BJ (cell line): ENCODE data around the gene STK32B. TPM values are rescaled to one million over a fixed set of nuclear protein-coding genes. Genes with fewer than 3 reads are reported as not detected.

Experiments used
- CTCF ChIA-PET: fragments of 350-600 bp; formaldehyde crosslinking; extraction: SDS; loops from one replicate; lab custom pipeline; 2021; ENCODE audit warnings: antibody characterized with exemption, inconsistent platforms; lab: Yijun Ruan, JAX
- POLR2A ChIA-PET: fragments of 300-600 bp; sonication (Branson Sonifier 250); formaldehyde crosslinking; extraction: SDS; loops from one replicate; lab custom pipeline; 2021; ENCODE audit warnings: antibody characterized with exemption; lab: Charles Lee
- DNase-seq: peaks from one replicate; pipeline ENCODE4 v3.0.0-alpha.2; 2011; ENCODE audit warnings: low read depth
- H3K27me3 ChIP-seq: 2 replicates; pipeline ENCODE4 v1.6.0; 2011; ENCODE audit warnings: low read length; ENCODE audit not compliant: control insufficient read depth, insufficient read depth
- H3K36me3 ChIP-seq: 2 replicates; pipeline ENCODE4 v1.5.1; 2011; ENCODE audit warnings: low read length; ENCODE audit not compliant: control insufficient read depth, insufficient read depth
- H3K4me3 ChIP-seq: 2 replicates; pipeline ENCODE4 v1.5.1; 2011; ENCODE audit warnings: low read depth, mild to moderate bottlenecking, control low read depth, low read length
- CTCF ChIP-seq: IDR thresholded peaks from 2 replicates; pipeline ENCODE4 v1.5.1; 2011; ENCODE audit warnings: low read depth, mild to moderate bottlenecking, control low read depth, inconsistent platforms, low read length, moderate library complexity; ENCODE audit not compliant: insufficient read depth
- polyA plus RNA-seq: library from polyadenylated mRNA; depleted of rRNA; stranded (reverse); fragments of >200 nt; gene quantifications from 2 replicates; pipeline ENCODE4 v1.2.3, GENCODE V29; 2011

Gene STK32B
- polyA plus RNA-seq, 1 experiment = 11.2 TPM

DNA sequence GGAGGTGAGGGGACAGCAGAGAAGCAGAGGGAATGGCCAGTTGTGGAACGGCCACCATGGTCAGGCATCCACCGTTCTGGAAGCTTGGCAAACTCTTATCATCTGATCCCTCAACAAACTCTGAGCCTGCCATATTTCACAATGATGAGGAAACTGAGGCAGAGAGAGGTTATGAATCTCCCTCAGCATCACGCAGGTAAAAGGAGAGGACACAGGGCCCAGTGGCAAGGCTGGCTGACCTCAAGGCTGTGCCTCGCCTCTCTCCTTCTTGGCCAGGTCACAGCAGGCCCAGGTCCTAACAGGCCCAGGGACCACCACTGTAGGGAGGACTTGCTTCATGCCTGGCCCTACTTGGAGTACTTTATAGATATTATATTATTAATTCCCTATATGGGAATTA, 414.2 kb downstream of the STK32B start:
- no peak for TF ChIP-seq CTCF
- POLR2A ChIA-PET = no interaction called here
- no peaks in the 10 kb centered on the region for H3K36me3 ChIP-seq
- no peak for DNase-seq
- H3K27me3 ChIP-seq = no peaks in the 10 kb centered on the region
- CTCF ChIA-PET = interaction anchor here (1.5 kb wide), 1 partner anchor 415 kb away, joined by 4 read pairs; the partner anchor contains the start of gene STK32B
- H3K4me3 ChIP-seq = no peak overlapping the region

DNA sequence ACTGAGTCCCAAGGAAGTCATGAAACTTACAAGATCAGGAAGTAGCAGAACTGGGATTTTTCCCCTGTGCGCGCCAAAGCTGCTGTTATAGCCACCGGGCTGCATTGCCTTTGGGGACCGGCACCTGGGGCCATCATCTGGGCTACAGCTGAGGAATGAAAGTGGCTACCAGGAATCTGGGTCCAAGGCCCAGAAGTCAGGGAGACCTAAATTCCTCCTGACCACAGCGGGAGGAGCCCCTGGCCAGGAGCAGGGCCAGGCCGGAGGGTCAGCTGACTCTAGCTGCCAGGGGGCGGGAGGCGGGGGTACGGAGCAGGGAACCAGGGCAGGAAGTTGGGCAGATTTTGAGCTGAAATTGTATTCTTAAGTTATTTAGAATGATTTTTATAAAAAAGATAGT, 414.7 kb downstream of the STK32B start:
- CTCF ChIA-PET = interaction anchor here (1.5 kb wide), 1 partner anchor 415 kb away, joined by 4 read pairs; the partner anchor contains the start of gene STK32B
- DNase-seq = no peak
- no peak for TF ChIP-seq CTCF

GRCh38 chr4:5467111-5467510, 415.8 kb downstream of the STK32B start:
- CTCF ChIA-PET = interaction anchor here (1.5 kb wide), 1 partner anchor 418 kb away, joined by 3 read pairs; no protein-coding TSS in a partner anchor

More for the DNA sequence above, 414.7 kb downstream of the STK32B start:
- POLR2A ChIA-PET = no interaction called here
- Histone ChIP-seq H3K36me3 (no peaks in the 10 kb centered on the region), H3K27me3 (no peaks in the 10 kb centered on the region), H3K4me3 (no peak overlapping the region)

GRCh38 chr4:5469151-5469775, 418.0 kb downstream of the STK32B start:
- TF ChIP-seq CTCF = no peak
- no peaks in the 10 kb centered on the region for H3K27me3 ChIP-seq
- POLR2A ChIA-PET = no interaction called here
- CTCF ChIA-PET = interaction anchor here (0.9 to 3.6 kb wide), 2 partner anchors 9 to 72 kb away, joined by 3 to 21 read pairs; no protein-coding TSS in a partner anchor
- H3K36me3 ChIP-seq = no peaks in the 10 kb centered on the region
- no peak overlapping the region for H3K4me3 ChIP-seq
- no peak for DNase-seq

More at GRCh38 chr4:5467111-5467510, 415.8 kb downstream of the STK32B start:
- no peak overlapping the region for H3K4me3 ChIP-seq
- H3K27me3 ChIP-seq = no peaks in the 10 kb centered on the region
- H3K36me3 ChIP-seq = no peaks in the 10 kb centered on the region
- POLR2A ChIA-PET = no interaction called here
- no peak for TF ChIP-seq CTCF
- no peak for DNase-seq

- no peak for TF ChIP-seq CTCF
- ChIA-PET CTCF (interaction anchor here (0.9 to 3.6 kb wide), 2 partner anchors 10 to 71 kb away, joined by 3 to 21 read pairs; no protein-coding TSS in a partner anchor), POLR2A (no interaction called here)
- H3K4me3 ChIP-seq = no peak overlapping the region
- no peaks in the 10 kb centered on the region for H3K36me3 ChIP-seq
- DNase-seq = no peak
- no peaks in the 10 kb centered on the region for H3K27me3 ChIP-seq
Observed at GRCh38 chr4:5469861-5470260, 418.6 kb downstream of the STK32B start.
